ENCODE data around the gene CYGB.
"Not testable (repeated sequence)": the region's sequence is repeated elsewhere in the genome, so short reads cannot be mapped to it uniquely, and the experiment has no call there.

DNA sequence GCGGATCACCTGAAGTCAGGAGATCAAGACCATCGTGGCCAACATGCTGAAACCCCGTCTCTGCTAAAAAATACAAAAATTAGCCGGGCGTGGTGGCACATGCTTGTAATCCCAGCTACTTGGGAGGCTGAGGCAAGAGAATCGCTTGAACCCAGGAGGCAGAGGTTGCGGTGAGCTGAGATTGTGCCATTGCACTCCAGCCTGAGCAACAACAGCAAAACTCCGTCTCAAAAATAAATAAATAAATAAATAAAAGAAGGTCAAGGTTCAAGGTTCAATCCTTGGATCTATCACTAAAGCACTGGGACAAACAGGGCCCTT, 12.0 kb downstream of the CYGB start:
- TF ChIP-seq POLR2A (IDR thresholded peaks at IDR 0.05; ENCODE audit: low read length); GATA1 (IDR thresholded peaks at IDR 0.05; ENCODE audit: low read depth, low read length): not testable (repeated sequence)
